A673 (cell line): ENCODE data around the gene CHRD. TPM values are rescaled to one million over a fixed set of nuclear protein-coding genes. Genes with fewer than 3 reads are reported as not detected.

Source experiments
- BruUV-seq: library from RNA; stranded (reverse); fragments of 400-500 nt; replicated peaks from 2 replicates; lab custom pipeline; 2021; lab: Mats Ljungman, UMichigan
- CTCF ChIA-PET: fragments of 300-600 bp; sonication (Branson Sonifier 250); formaldehyde crosslinking; loops from one replicate; lab custom pipeline; 2022; ENCODE audit warnings: antibody characterized with exemption; lab: Charles Lee
- POLR2A ChIA-PET: fragments of 300-600 bp; sonication (Branson Sonifier 250); formaldehyde crosslinking; loops from one replicate; lab custom pipeline; 2022; ENCODE audit warnings: antibody characterized with exemption; ENCODE audit not compliant: low non-redundant PET; lab: Charles Lee
- DNase-seq: peaks from one replicate; pipeline ENCODE4 v3.0.0-alpha.2; 2015; ENCODE audit warnings: low spot score
- H3K27ac ChIP-seq: fragments of 200-600 bp; sonication (generic); 2 replicates; pipeline ENCODE4 v1.5.1; 2016; ENCODE audit warnings: mixed run types, low read depth, mild to moderate bottlenecking, mixed read lengths, antibody characterized with exemption, low read length; ENCODE audit not compliant: poor library complexity, severe bottlenecking
- H3K27me3 ChIP-seq: fragments of 200-600 bp; sonication (generic); replicated peaks from 2 replicates; pipeline ENCODE4 v1.6.1; 2017; ENCODE audit warnings: mixed run types, low read depth, mild to moderate bottlenecking, mixed read lengths, antibody characterized with exemption, low read length; ENCODE audit not compliant: insufficient read depth, poor library complexity
- H3K36me3 ChIP-seq: fragments of 200-600 bp; sonication (generic); 2 replicates; pipeline ENCODE4 v1.6.1; 2016; ENCODE audit warnings: mixed run types, mild to moderate bottlenecking, mixed read lengths, antibody characterized with exemption, low read length; ENCODE audit not compliant: insufficient read depth, poor library complexity, severe bottlenecking
- H3K4me1 ChIP-seq: fragments of 200-600 bp; sonication (generic); 2 replicates; pipeline ENCODE4 v1.6.1; 2017; ENCODE audit warnings: mixed run types, mild to moderate bottlenecking, mixed read lengths, antibody characterized with exemption, low read length; ENCODE audit not compliant: insufficient read depth, poor library complexity, severe bottlenecking
- H3K4me3 ChIP-seq: fragments of 200-600 bp; sonication (generic); 2 replicates; pipeline ENCODE4 v1.5.1; 2016; ENCODE audit warnings: low read depth, mixed run types, mild to moderate bottlenecking, mixed read lengths, low read length; ENCODE audit not compliant: poor library complexity, severe bottlenecking
- H3K9me3 ChIP-seq: fragments of 200-600 bp; sonication (generic); 2 replicates; pipeline ENCODE4 v1.6.1; 2016; ENCODE audit warnings: mixed run types, low read depth, mild to moderate bottlenecking, mixed read lengths, antibody characterized with exemption, low read length; ENCODE audit not compliant: poor library complexity, severe bottlenecking
- CTCF ChIP-seq: fragments of 300-800, 200-600 bp; sonication (generic); conservative IDR thresholded peaks from 2 replicates; pipeline ENCODE4 v1.5.1; 2017; ENCODE audit warnings: low read depth, mild to moderate bottlenecking, antibody characterized with exemption, low read length, moderate library complexity, mixed read lengths
- EZH2 ChIP-seq: fragments of 200-600 bp; sonication (generic); IDR thresholded peaks from 2 replicates; pipeline ENCODE4 v1.6.1; 2017; ENCODE audit warnings: borderline replicate concordance, low read depth, mild to moderate bottlenecking, mixed read lengths, antibody characterized with exemption, low read length; ENCODE audit not compliant: poor library complexity, severe bottlenecking
- intact Hi-C: fragments of 100-400 bp; cut with micrococcal nuclease; formaldehyde crosslinking; loops from one replicate; pipeline ENCODE4 v1.10.0; 2022; ENCODE audit not compliant: unreplicated experiment
- total RNA-seq: library from RNA; stranded (reverse); gene quantifications from 2 replicates; pipeline ENCODE4 v1.2.3, GENCODE V29; 2021

Gene CHRD
- total RNA-seq, 1 experiment from 2014 or later = 0.06 TPM

GRCh38 chr3:184439096-184439495, 59.2 kb downstream of the CHRD start:
- TF ChIP-seq CTCF (no peak), EZH2 (no peak)
- no peak for DNase-seq
- ChIA-PET POLR2A (no interaction called here), CTCF (no interaction called here)
- Histone ChIP-seq H3K27ac (no peak overlapping the region), H3K36me3 (no peaks in the 10 kb centered on the region), H3K4me1 (no peaks in the 10 kb centered on the region), H3K4me3 (no peak overlapping the region), H3K9me3 (no peaks in the 10 kb centered on the region), H3K27me3 (peaks cover 3% of the 10 kb centered on the region)
- BruUV-seq = no TSS peak
- intact Hi-C loops = no loop called here

Other genes starting within 250 kb of the CHRD start
- gene EIF2B5, start 244.7 kb upstream of the CHRD start, total RNA-seq = 57.8 and 64.2 TPM in 2 replicates
- 82.6 and 83.3 TPM in 2 replicates for gene DVL3, start 224.7 kb upstream of the CHRD start, total RNA-seq
- gene AP2M1, start 205.2 kb upstream of the CHRD start, total RNA-seq = 382 and 419 TPM in 2 replicates
- 65.1 and 65.2 TPM in 2 replicates for gene ABCF3, start 193.9 kb upstream of the CHRD start, total RNA-seq
- gene VWA5B2, start 150.5 kb upstream of the CHRD start, total RNA-seq = 0.13 TPM in 1 of 2 replicates, not detected in the other
- gene ALG3, start 131.1 kb upstream of the CHRD start, total RNA-seq = 68.5 and 68.8 TPM in 2 replicates
- gene EEF1AKMT4, start 130.4 kb upstream of the CHRD start, total RNA-seq = 7.0 and 7.8 TPM in 2 replicates
- gene CAMK2N2, start 118.5 kb upstream of the CHRD start, total RNA-seq = 1.3 and 2.2 TPM in 2 replicates
- not detected in 2 replicates for gene ECE2, start 104.0 kb upstream of the CHRD start, total RNA-seq
- 622 and 645 TPM in 2 replicates for gene PSMD2, start 80.8 kb upstream of the CHRD start, total RNA-seq
- 475 and 559 TPM in 2 replicates for gene EIF4G1, start 65.4 kb upstream of the CHRD start, total RNA-seq
- gene FAM131A, start 42.5 kb upstream of the CHRD start, total RNA-seq = 15.1 and 23.2 TPM in 2 replicates
- gene CLCN2, start 18.4 kb upstream of the CHRD start, total RNA-seq = 11.2 and 14.8 TPM in 2 replicates
- gene POLR2H, start 18.3 kb upstream of the CHRD start, total RNA-seq = 92.1 and 92.6 TPM in 2 replicates
- not detected in 2 replicates for gene THPO, start 1.8 kb upstream of the CHRD start, total RNA-seq
- 15.6 and 19.4 TPM in 2 replicates for gene EPHB3, start 181.7 kb downstream of the CHRD start, total RNA-seq